GM23248 (cell line): ENCODE data around the gene ST3GAL3. TPM values are rescaled to one million over a fixed set of nuclear protein-coding genes. Genes with fewer than 3 reads are reported as not detected.

Experiments
- DNase-seq: peaks from one replicate; pipeline ENCODE4 v3.0.0-alpha.2; 2015
- H2AFZ ChIP-seq: fragments of 200-600 bp; sonication (generic); 2 replicates; pipeline ENCODE4 v1.6.1; 2016; ENCODE audit warnings: antibody characterized with exemption
- H3F3A ChIP-seq: fragments of 200-600 bp; sonication (generic); 2 replicates; pipeline ENCODE4 v1.6.1; 2016; ENCODE audit warnings: mild to moderate bottlenecking, antibody characterized with exemption, mixed run types; ENCODE audit not compliant: insufficient read depth
- H3K27ac ChIP-seq: fragments of 200-600 bp; sonication (generic); 2 replicates; pipeline ENCODE4 v1.5.1; 2016; ENCODE audit warnings: mild to moderate bottlenecking
- H3K27me3 ChIP-seq: fragments of 200-600 bp; sonication (generic); replicated peaks from 2 replicates; pipeline ENCODE4 v1.6.1; 2016; ENCODE audit warnings: mild to moderate bottlenecking; ENCODE audit not compliant: insufficient read depth
- H3K36me3 ChIP-seq: fragments of 200-600 bp; sonication (generic); 2 replicates; pipeline ENCODE4 v1.6.1; 2016; ENCODE audit warnings: low read depth, mild to moderate bottlenecking
- H3K4me1 ChIP-seq: fragments of 200-600 bp; sonication (generic); 2 replicates; pipeline ENCODE4 v1.6.1; 2016; ENCODE audit warnings: mild to moderate bottlenecking; ENCODE audit not compliant: insufficient read depth
- H3K4me2 ChIP-seq: fragments of 200-600 bp; sonication (generic); one replicate; pipeline ENCODE4 v1.6.1; 2016; ENCODE audit warnings: mild to moderate bottlenecking; ENCODE audit not compliant: unreplicated experiment
- H3K4me3 ChIP-seq: fragments of 200-600 bp; sonication (generic); 2 replicates; pipeline ENCODE4 v1.5.1; 2016; ENCODE audit warnings: mild to moderate bottlenecking
- H3K79me2 ChIP-seq: fragments of 200-600 bp; sonication (generic); 2 replicates; pipeline ENCODE4 v1.6.1; 2016; ENCODE audit warnings: mild to moderate bottlenecking; ENCODE audit not compliant: insufficient read depth
- H3K9ac ChIP-seq: fragments of 200-600 bp; sonication (generic); 2 replicates; pipeline ENCODE4 v1.6.1; 2016; ENCODE audit warnings: mild to moderate bottlenecking
- H3K9me2 ChIP-seq: fragments of 200-600 bp; sonication (generic); 2 replicates; pipeline ENCODE4 v1.6.1; 2016; ENCODE audit warnings: mixed run types, mild to moderate bottlenecking, moderate library complexity; ENCODE audit not compliant: insufficient read depth
- H3K9me3 ChIP-seq: fragments of 200-600 bp; sonication (generic); one replicate; pipeline ENCODE4 v1.6.1; 2017; ENCODE audit warnings: low read depth
- H4K20me1 ChIP-seq: fragments of 200-600 bp; sonication (generic); 2 replicates; pipeline ENCODE4 v1.6.0; 2016; ENCODE audit not compliant: insufficient read depth
- EZH2 ChIP-seq: fragments of 200-600 bp; sonication (generic); IDR thresholded peaks from 2 replicates; pipeline ENCODE4 v1.6.1; 2018; ENCODE audit warnings: antibody characterized with exemption, mild to moderate bottlenecking; ENCODE audit not compliant: insufficient read depth, poor library complexity, severe bottlenecking
- EZH2phosphoT487 ChIP-seq: fragments of 200-600 bp; sonication (generic); IDR thresholded peaks from 2 replicates; pipeline ENCODE4 v1.6.1; 2018; ENCODE audit warnings: antibody characterized with exemption, moderate library complexity, mild to moderate bottlenecking, low read depth; ENCODE audit not compliant: insufficient read depth
- WGBS, 2 experiments: methylation state at CpG; one replicate each; pipeline ENCODE4 v1.1.6; 2015 to 2017; ENCODE audit warnings: low lambda C conversion rate in 2 of 2, low coverage in 1 of 2; ENCODE audit errors: missing lambda C conversion rate in 2 of 2; 5-methylcytosine and 5-hydroxymethylcytosine counted together
- in situ Hi-C: fragments of 300-500 bp; cut with MboI; formaldehyde crosslinking; loops from 2 replicates; pipeline ENCODE4 v1.15.0; 2020
- polyA plus RNA-seq: library from polyadenylated mRNA; unstranded; fragments of >200 nt; fragmentation: Nextera tagmentation; extraction: Ambion mirVana; gene quantifications from 2 replicates; pipeline ENCODE4 v1.2.1, GENCODE V29; 2016
- total RNA-seq: library from RNA; depleted of rRNA; stranded (reverse); fragments of >200 nt; shearing (Covaris generic); gene quantifications from 2 replicates; pipeline ENCODE4 v1.2.3, GENCODE V29; 2014

ST3GAL3 gene
- total and polyA plus RNA-seq, 2 experiments from 2014 or later: 9.7 to 13.8 TPM

- H3K9me3 ChIP-seq: no peaks in the 10 kb centered on the region
- no peak for TF ChIP-seq EZH2phosphoT487
- peaks cover 14% of the 10 kb centered on the region; the same call in 1 of the 2 replicates for H3F3A ChIP-seq
- H3K4me3 ChIP-seq: peak overlapping the region; percentile 95
- H3K36me3 ChIP-seq: peaks cover 10% of the 10 kb centered on the region; the same call in 1 of the 2 replicates
- 2 to 5% methylated on average over 24 to 33 of the region's 34 CpGs for WGBS, 2 experiments
- H3K4me2 ChIP-seq: peak overlapping the region; percentile 96
- DNase-seq: peak; percentile 67
- no peaks in the 10 kb centered on the region for H3K9me2 ChIP-seq
- H3K27ac ChIP-seq: peak overlapping the region; percentile 77
- peak overlapping the region; percentile 96 for H3K9ac ChIP-seq
- no peaks in the 10 kb centered on the region for H3K27me3 ChIP-seq
- H2AFZ ChIP-seq: peak overlapping the region; percentile 87
- no peaks in the 10 kb centered on the region for H4K20me1 ChIP-seq
- H3K79me2 ChIP-seq: peaks cover 63% of the 10 kb centered on the region
- in situ Hi-C loops: no loop called here
- H3K4me1 ChIP-seq: peaks cover 29% of the 10 kb centered on the region
These were observed 268.1 kb downstream of the ST3GAL3 start for GRCh38 chr1:43975249-43975961.

GRCh38 chr1:43976045-43976444 is 268.7 kb downstream of the ST3GAL3 start:
- no peaks in the 10 kb centered on the region for H4K20me1 ChIP-seq
- H3K27ac ChIP-seq: no peak overlapping the region
- TF ChIP-seq EZH2phosphoT487 (no peak), EZH2 (no peak)
- peaks cover 63% of the 10 kb centered on the region for H3K79me2 ChIP-seq
- no peaks in the 10 kb centered on the region for H3K9me3 ChIP-seq
- H2AFZ ChIP-seq: no peak overlapping the region
- DNase-seq: no peak
- no peaks in the 10 kb centered on the region for H3K9me2 ChIP-seq
- H3K4me2 ChIP-seq: peak overlapping the region; percentile 96
- H3K4me1 ChIP-seq: peaks cover 28% of the 10 kb centered on the region
- in situ Hi-C loops: no loop called here
- peaks cover 10% of the 10 kb centered on the region; the same call in 1 of the 2 replicates for H3K36me3 ChIP-seq
- 64 to 65% methylated on average over 4 of the region's 4 CpGs for WGBS, 2 experiments
- no peaks in the 10 kb centered on the region for H3K27me3 ChIP-seq
- peak overlapping the region; percentile 95 for H3K4me3 ChIP-seq
- peak overlapping the region; percentile 96 for H3K9ac ChIP-seq
- H3F3A ChIP-seq: peaks cover 14% of the 10 kb centered on the region; the same call in 1 of the 2 replicates

DNA sequence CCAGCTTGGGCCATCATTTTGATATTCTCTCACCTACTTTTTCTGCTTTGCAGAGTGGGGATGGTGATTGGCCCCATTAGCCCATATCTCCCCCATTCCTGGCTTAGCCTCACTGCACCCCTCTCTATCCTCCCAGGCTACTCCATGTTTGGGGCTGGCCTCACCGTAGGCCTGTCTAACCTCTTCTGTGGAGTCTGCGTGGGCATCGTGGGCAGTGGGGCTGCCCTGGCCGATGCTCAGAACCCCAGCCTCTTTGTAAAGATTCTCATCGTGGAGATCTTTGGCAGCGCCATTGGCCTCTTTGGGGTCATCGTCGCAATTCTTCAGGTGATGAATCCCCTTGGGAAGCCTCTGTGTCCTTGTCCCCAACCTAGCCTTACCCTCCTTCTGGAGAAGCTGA is 269.6 kb downstream of the ST3GAL3 start:
- Histone ChIP-seq H3K4me1 (peaks cover 28% of the 10 kb centered on the region), H3K27me3 (no peaks in the 10 kb centered on the region), H3K4me2 (peak overlapping the region; percentile 2), H3K9ac (no peak overlapping the region), H4K20me1 (no peaks in the 10 kb centered on the region), H3K36me3 (peaks cover 10% of the 10 kb centered on the region; the same call in 1 of the 2 replicates), H3K27ac (no peak overlapping the region), H3K4me3 (no peak overlapping the region), H2AFZ (no peak overlapping the region), H3K79me2 (peaks cover 66% of the 10 kb centered on the region), H3K9me3 (no peaks in the 10 kb centered on the region), H3F3A (peaks cover 14% of the 10 kb centered on the region; the same call in 1 of the 2 replicates), H3K9me2 (no peaks in the 10 kb centered on the region)
- in situ Hi-C loops: no loop called here
- WGBS, 2 experiments: 90 to 92% methylated on average over 8 of the region's 8 CpGs
- TF ChIP-seq EZH2 (no peak), EZH2phosphoT487 (no peak)
- DNase-seq: no peak

GRCh38 chr1:43977376-43978263 is 270.3 kb downstream of the ST3GAL3 start:
- no peaks in the 10 kb centered on the region for H4K20me1 ChIP-seq
- H3K36me3 ChIP-seq: peaks cover 10% of the 10 kb centered on the region; the same call in 1 of the 2 replicates
- no peak for TF ChIP-seq EZH2phosphoT487
- H3K4me2 ChIP-seq: peak overlapping the region; percentile 80
- no peak overlapping the region for H2AFZ ChIP-seq
- in situ Hi-C loops: no loop called here
- H3K79me2 ChIP-seq: peaks cover 73% of the 10 kb centered on the region
- WGBS, 2 experiments: 94 to 97% methylated on average over 9 of the region's 9 CpGs
- H3K27me3 ChIP-seq: no peaks in the 10 kb centered on the region
- no peak overlapping the region for H3K27ac ChIP-seq
- H3K9ac ChIP-seq: no peak overlapping the region
- peaks cover 28% of the 10 kb centered on the region for H3K4me1 ChIP-seq
- H3K4me3 ChIP-seq: no peak overlapping the region; the same call in 1 of the 2 replicates
- H3K9me3 ChIP-seq: no peaks in the 10 kb centered on the region
- DNase-seq: no peak
- H3F3A ChIP-seq: peaks cover 14% of the 10 kb centered on the region; the same call in 1 of the 2 replicates
- no peaks in the 10 kb centered on the region for H3K9me2 ChIP-seq
